Right hindlimb (tissue), 1 donor: Measurements from ENCODE around the gene PARD3B.

Experiments
- DNase-seq: peaks from one replicate; pipeline ENCODE4 v3.0.0-alpha.2; 2018

Gene PARD3B

DNA sequence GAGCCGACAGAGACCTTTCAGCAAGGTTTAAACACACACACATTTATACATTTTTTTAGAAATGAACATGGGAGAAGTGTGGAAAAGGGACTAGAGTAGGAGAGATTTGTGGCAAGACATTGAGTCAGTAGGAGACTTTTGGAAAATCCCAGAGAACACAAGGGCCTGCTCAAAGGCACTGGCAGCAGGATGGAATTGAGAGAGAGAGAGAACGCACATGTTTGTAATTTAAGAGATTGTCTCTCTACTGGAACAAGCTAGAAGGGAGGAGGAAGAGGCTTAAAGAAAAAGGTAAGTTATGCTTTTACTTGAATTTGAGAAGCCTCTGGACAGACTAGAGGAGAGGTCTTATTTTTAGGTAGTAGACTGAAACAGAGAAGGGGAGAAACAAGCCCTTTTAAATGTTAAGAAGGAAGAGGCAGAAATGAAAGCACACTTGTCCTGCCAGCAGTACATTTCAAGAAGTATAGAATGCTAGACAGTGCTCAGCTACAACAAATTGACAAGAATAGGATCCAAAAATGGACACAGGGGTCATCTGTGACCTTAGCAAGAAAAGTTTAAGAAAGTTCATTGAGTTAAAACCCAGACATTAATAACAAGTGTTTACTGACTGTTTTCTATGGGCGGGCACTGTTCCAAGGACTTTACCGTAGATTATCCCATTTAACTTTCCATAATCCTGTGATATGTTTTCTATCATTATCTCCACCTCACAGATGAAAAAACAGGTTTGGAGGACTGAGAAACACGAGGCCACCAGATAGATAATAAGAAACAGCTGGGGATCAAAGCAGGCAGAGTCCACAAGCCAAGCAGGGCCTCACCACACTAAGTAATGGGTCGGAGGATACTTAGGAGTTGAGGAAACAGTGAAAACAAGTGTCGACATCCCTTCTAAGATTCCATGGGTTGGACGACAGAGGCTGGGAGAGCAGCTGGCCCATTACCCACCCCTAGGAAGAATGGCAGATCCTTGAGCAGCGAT, 830.5 kb downstream of the PARD3B start:
- DNase-seq, result no peak

- no peak for DNase-seq
Observed at GRCh38 chr2:205377324-205377723, 832.0 kb downstream of the PARD3B start.

GRCh38 chr2:205383601-205384000, 838.3 kb downstream of the PARD3B start:
- no peak for DNase-seq

DNA sequence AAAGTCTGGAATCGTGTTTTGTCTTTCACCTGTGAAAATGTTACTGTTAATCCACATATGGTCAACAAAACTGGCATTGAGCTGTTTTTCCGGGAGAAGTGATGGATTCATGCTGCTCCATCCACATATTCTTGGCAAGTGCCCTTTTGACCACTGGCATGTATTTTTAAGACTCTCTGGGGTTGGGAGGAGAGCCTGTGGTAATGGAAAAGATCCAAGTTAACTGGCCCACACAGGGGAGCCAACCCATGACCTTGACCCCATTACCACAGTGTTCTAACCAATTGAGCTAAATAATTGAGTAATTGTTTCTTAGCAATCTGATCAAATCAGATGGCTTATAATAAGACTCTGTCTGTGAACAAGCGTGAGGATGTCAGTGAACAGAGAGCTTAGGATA, 840.8 kb downstream of the PARD3B start:
- DNase-seq, result no peak

GRCh38 chr2:205387350-205388055, 842.2 kb downstream of the PARD3B start:
- DNase-seq, result no peak

- no peak for DNase-seq
Observed at GRCh38 chr2:205390866-205391265, 845.6 kb downstream of the PARD3B start.

DNA sequence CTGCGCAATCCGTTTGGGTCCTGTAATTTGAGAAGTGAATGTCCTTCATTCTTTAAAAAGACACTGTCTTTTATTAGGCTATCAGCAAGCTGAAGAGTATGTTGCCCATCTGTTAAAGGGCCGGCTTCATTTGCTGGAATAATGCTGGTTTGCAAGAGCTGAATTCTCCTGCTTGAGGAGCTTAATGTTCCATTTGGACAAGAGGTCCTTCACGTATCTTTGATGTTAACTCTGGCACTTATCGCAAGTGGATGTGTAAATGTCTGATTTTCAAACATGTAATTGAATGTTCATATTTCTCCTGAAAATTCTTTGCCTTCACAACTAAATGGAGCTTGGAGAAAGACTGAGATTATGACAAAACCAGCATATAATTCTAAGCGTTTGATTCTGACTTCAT, 856.2 kb downstream of the PARD3B start:
- DNase-seq, result no peak

GRCh38 chr2:205402011-205402410, 856.7 kb downstream of the PARD3B start:
- no peak for DNase-seq

GRCh38 chr2:205403244-205403825, 858.1 kb downstream of the PARD3B start:
- no peak for DNase-seq

DNA sequence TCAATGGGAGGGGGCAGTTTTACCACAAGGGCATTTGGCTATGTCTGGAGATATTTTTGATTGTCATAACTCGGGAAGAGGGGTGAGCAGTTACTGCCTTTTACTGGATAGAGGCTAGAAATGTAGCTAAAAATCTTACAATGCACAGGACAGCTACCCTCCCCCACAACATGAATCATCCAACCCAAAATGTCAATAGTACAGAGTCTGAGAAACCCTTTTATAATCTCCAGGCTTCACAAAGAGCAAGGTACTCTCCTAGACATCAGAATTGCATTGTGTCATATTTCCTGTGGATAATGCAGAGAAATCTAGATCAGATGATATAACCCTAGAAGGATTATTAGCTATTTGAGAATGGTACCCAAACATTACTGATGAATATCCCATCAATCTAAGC, 859.9 kb downstream of the PARD3B start:
- DNase-seq, result no peak

- no peak for DNase-seq
Observed at GRCh38 chr2:205405752-205406151, 860.5 kb downstream of the PARD3B start.

GRCh38 chr2:205407984-205408383, 862.7 kb downstream of the PARD3B start:
- peak; percentile 31 for DNase-seq

DNA sequence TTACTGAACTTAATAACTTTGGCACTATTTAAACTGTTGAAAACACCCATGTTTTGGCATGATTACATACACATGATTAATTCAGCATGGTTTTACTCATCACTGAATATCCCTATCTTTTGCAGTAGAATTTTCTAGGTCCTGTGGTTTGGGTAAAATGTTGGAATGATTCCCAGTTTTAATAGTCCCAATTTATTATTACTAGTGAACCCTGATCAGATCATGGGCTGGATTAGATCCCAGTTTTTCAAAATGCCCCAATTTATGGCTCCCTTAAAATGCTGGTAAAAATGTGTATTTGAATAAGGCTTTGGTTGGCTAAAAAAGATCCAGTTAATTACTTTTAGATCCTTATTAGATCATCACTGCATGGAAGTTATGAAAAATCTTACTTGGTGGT, 863.4 kb downstream of the PARD3B start:
- DNase-seq, result no peak

- DNase-seq, result no peak
Observed at GRCh38 chr2:205409411-205409810, 864.1 kb downstream of the PARD3B start.

- DNase-seq, result peak; percentile 46
Observed at GRCh38 chr2:205411558-205411957, 866.3 kb downstream of the PARD3B start.

DNA sequence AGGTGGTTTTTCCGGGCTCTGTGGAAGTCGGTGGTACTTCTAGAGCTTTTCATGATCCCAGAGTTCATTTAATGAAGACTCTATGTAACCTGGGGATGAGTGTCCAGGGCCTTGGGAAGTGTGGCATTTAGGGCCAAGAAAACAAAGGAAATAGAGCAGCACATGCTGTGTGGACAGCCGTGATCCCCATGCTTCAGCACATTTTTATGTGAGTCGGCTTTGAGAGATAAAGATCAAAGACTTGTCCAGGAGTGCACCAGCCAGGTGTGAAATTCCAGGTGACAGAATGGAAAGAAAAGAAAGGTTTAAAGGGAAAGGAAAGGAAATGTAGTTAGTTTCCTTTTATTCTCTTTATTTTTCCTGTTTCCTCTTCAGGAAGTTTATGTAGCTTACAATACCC, 879.1 kb downstream of the PARD3B start:
- no peak for DNase-seq

- DNase-seq, result no peak
Observed at GRCh38 chr2:205425102-205425501, 879.8 kb downstream of the PARD3B start.

- no peak for DNase-seq
Observed at GRCh38 chr2:205427112-205427511, 881.8 kb downstream of the PARD3B start.

GRCh38 chr2:205428811-205429210, 883.5 kb downstream of the PARD3B start:
- no peak for DNase-seq

DNA sequence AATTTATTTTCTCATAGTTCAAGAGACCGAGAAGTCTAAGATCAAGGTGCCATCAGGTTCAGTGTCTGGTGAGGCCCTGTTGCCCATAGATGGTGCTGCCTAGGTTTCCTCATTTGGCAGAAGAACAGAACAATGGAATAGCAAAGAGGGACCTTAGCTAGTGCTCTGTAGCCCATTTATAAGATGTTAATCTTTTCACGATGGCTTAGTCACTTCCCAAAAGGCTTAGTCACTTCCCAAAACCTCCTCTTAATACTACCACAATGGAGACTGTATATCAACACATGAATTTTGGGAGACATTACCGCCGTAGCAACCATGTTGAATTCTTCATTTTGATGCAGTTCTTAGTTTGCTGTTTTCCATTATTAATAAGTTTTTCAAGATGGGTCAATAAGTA, 890.7 kb downstream of the PARD3B start:
- DNase-seq, result no peak

DNA sequence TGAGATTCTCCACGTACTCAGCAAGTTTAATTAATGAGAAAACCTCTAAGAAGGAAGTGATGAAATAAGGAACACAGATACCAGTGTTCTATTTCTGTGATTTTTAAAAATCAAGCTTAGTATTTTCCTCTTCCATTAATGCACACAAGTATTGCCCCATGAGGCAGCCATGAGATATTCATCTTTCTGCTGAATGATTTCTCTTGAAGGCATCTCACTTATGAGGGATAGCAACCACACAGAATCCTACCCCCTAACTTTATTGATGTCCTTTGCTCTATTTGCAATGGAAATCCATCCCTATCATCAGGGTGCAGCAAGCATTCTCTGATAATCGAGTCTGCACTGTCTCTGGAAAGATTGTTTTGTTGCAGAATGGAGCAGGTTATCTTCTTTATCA, 893.0 kb downstream of the PARD3B start:
- no peak for DNase-seq

DNA sequence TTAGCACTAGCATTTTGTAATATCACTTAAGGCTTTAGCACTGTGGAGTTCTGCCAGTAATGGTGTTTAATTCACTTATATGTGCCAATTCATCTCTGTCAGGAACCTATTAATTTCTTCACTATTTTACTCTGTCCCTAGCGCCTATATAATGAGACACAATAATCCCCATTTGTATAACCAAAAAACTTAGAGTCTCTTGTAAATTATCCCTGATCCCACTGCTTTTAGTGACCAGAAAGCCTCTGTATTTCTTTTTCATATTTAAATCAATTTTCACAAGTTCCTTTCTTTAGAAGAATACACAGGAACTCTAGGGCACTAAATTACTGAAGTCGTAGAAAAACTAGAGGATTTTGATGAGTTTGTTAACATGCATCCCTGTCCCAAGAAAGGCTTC, 894.3 kb downstream of the PARD3B start:
- DNase-seq, result no peak

DNA sequence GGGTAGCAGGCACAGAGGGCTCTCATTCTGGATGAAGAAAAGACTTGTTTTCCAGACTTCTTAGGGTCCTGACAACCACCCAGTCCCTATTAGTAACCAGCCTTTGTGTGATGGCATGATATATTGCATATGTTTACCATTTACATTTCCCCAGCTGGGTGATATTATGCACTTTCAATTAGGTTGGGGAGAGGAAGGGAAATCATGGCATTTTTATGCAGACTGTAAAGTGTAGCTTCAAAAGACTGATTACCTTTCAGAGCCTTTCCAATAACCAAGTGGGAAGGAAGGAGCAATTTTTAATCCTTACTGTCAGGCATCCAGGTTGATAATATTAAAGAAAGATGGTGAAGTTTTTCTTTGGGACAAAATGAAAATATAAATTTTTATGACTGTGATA, 896.2 kb downstream of the PARD3B start:
- DNase-seq, result no peak

DNA sequence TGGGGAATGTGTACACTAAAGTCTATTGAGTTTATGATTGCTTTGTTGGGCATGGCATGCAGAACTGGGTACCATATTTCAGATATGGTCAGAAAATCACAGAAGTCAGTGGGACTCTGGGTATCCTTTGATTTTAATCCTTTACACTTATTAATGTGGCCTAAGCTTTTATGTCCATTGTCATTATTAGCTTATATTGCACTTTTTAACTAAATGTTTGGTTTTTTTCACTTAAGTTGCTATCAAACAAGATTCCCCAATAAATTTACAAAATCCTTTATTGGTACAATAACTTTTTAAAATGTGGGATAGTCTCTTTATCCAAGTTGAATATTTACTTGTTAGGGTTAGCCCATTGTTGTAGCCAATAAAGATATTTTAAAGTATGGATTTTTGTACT, 902.9 kb downstream of the PARD3B start:
- no peak for DNase-seq
